Adipose tissue (tissue), 3 donors: Measurements from ENCODE around the gene UGT1A5. TPM values are rescaled to one million over a fixed set of nuclear protein-coding genes. Genes with fewer than 3 reads are reported as not detected.

ENCODE experiments used
- H3K27ac ChIP-seq: one replicate; pipeline ENCODE4 v1.5.1; 2013; ENCODE audit warnings: low read depth, low read length
- WGBS, 3 donors: extraction: QIAGEN DNeasy Blood & Tissue Kit; methylation state at CpG; one replicate each; pipeline ENCODE4 v1.1.7; 2013; 5-methylcytosine and 5-hydroxymethylcytosine counted together
- polyA plus RNA-seq, 3 donors: library from polyadenylated mRNA; stranded (reverse); fragments of 200-250 nt; gene quantifications; one replicate each; pipeline ENCODE4 v1.2.3, GENCODE V29; 2013
- donor health status: healthy with polysubstance abuse.
- donor health status: Bipolar disorder and iron deficiency.
- donor health status: healthy.

UGT1A5 gene
- polyA plus RNA-seq, 3 donors = 0.04 TPM; not detected in 2

DNA sequence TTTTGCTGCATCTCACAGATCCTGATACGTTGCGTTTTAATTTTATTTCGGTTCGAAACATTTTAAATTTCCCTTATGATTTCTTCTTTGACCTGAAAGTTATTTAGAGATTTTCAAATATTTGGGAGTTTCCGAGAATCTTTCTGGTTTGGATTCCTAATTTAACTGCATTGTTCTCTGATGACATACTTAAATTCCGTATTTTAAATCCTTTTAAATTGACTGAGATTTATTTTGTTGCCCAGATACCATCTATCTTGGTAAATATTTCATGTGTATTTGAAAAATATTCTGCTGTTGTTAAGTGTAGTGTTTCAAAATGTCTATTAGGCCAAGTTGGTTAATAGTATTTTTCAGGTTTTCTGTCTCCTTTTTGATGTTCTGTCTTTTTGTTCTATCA lies 103.2 kb downstream of the UGT1A5 start:
- WGBS, 3 donors = 61 to 87% (median 86%) methylated on average over 6 of the region's 6 CpGs
- H3K27ac ChIP-seq = no peak overlapping the region

DNA sequence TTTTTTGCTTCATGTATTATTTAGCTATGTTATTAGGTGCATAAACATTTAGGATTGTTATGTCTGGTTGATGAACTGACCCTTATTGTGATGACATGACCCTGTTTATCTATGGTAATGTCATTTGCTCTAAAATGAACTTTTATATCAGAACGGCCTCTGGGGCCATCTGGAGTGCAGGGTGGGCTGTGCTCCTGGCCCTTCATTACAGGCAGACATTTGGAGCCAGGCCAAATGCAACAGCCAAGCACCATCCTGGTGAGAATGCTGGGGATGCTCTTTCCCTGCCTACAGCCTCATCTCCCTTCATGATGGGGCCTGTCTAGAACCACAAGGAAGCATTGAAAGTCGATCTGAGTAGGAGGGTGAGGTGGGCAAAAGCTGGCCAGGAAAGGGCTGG lies 103.6 kb downstream of the UGT1A5 start:
- whole genome bisulfite sequencing, 3 donors = 48 to 67% (median 60%) methylated on average over 2 of the region's 2 CpGs
- H3K27ac ChIP-seq = no peak overlapping the region

DNA sequence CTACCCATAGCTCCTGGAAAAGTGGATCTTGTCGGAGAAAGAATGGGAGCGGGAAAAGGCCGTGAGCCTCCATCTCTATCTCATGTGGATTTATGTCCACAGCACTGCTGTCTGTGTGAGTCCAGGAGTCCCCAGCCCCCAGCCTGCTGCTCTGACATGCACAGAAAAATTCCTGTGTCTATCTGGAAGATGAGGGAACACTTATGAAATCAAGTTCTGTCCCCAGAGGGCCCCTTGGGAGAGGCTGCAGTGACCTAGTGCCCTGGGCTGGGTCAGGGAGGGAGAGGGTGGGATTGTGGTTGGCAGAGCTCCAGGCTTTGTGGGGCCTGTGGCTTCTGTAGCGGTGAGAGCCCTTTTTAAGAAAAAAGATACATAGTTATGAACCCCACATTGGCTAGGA lies 104.1 kb downstream of the UGT1A5 start:
- 75 to 83% (median 77%) methylated on average over 4 of the region's 4 CpGs for WGBS, 3 donors
- no peak overlapping the region for H3K27ac ChIP-seq

DNA sequence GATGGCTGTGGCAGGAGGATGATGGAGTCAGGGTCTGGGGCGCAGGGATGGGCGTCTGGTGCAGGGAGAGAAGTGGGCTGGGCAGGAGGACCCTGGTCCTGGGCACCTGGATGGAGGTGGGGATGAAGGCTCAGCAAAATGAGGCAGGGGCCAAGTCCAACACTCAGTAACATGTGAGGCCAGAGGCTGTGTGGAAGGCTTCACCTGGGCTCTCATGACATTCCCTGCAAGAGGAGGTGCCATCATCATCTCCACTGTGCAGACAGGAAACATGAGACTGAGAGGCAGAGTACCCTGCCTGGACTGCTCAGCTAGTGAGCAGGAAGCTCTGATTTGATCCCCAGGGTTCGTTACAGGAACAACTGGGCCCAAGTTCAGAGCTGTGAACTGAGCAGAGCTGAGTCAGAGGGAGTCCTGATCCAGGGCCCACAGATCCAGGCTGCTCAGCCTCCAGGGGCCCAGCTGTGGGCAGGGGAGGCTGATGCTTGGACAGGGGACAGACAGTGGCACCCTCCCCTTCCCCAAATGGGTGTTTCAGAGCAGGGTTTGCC lies 104.7 kb downstream of the UGT1A5 start:
- 71 to 81% (median 75%) methylated on average over 3 of the region's 3 CpGs for WGBS, 3 donors

DNA sequence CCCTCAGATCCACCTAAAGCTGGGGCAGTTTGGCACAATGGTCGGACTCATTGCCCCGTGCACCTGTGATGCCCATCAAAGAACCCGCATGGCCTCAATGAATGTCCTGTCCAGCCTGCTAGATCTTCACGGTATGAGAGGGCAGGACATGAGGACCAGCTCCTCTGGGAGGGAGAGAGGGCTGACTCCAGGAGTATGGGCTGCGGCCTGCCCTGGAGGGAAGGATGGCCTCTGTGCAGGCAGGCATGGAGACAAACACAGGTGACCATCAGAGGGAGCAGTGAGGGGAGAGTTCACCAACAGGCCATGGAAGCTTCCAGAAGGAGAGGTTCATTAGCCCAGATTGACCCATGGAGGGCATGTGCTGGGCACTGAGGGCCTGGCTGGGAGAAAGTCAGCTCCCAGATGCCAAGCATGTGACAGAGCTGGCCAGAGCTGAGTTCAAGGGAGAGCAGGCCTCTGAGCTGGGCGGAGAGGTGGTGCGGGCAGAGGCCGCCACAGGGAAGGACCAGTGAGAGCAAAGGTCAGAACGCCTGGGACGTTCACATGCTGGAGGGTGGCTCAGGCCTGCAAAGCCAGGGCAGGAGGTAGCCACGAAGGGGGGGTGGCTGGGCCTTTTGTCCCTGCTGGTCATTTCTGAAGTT lies 105.4 kb downstream of the UGT1A5 start:
- no peak overlapping the region for H3K27ac ChIP-seq
- WGBS, 3 donors = 76 to 92% (median 82%) methylated on average over 11 of the region's 11 CpGs

More for the DNA sequence above, 104.7 kb downstream of the UGT1A5 start:
- no peak overlapping the region for H3K27ac ChIP-seq

DNA sequence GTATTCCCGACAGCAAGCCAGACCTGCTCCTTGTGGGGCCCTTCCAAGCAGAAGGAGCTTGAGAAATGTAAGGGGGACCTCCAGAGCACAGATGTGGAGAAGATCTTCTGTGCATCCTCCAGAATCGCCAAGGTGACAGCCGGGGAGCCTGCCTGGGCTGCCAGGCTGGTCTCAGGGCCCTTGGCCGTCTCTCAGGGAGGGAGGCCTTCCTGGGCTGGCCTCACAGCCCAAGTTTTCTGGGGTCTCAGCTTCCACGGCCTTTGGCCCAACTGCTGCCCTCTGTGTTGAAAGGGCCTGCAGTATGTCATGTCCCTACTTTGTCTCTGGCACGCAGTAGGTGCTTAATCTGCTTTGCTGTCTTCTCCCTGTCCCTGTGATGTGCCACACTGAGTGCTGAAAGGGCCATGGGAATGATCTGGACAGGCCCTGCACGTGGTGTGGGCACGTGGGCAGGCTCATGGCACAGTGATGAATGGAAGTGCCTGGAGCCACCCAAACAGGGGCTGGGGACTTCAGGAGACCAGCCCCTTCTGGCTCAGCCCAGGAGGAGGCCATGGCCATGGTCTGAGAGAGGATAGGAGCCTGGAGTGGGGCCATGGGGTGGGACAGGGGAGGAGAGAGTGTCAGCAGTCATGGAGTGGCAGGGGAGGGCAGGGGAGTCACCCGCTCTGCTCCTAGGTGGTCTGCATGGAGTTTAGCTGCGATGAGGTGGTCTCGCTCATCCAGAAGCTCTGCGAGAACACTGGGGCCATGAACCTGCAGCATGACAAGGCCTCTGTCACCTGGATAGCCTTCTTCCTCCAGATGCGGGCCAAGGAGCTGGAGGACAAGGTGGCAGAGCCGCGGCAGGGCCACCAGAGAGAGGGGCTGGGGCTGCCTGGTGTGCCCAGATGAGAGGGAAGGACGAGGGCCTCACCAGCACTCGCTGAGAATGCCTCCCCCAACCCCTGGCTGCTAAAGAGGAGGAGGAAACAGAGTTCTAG lies 106.2 kb downstream of the UGT1A5 start:
- H3K27ac ChIP-seq = no peak overlapping the region
- 74 to 82% (median 78%) methylated on average over 17 of the region's 17 CpGs for WGBS, 3 donors

DNA sequence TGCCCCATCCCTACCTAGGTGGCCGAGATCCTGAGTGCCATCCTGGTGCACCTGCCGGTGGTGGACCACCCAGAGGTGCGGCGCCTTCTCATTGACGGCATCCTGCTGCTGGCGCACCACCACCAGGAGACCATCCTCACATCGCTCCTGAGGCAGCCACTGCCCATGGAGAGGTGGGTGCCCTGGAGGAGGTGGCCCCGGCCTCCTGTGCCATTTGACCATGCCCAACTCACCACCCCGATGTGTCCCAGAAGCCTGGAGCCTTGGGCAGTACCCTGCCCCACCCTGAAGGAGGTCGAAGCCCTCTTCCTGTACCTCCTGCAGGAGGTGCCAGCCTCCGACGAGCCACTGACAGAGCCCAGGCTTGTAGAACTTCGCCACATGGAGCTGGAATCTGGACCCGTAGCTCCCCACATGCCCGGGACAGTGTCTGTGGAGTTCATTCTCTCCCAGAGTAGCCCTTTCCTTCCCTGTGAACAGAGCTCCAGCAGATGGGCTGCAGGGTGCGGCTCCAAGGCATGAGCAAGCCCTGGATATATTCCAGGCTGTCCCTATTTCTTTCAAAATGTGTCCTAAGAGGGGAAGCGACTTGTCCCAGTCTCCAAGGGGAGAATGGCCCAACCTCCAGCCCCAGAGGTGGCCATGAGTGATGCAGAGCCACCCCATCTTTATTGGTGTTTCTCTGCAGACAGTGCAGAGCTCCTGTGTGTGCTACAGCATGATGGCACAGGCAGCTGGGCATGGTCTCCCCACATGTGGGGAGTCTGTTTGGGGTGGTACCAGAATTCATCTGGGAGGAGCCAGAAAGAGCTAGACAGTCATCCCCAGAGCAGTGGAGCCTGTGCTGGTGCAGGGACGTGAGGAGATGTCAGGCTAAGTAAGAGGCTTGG lies 107.4 kb downstream of the UGT1A5 start:
- WGBS, 3 donors = 83 to 87% (median 84%) methylated on average over 18 of the region's 18 CpGs
- no peak overlapping the region for H3K27ac ChIP-seq

DNA sequence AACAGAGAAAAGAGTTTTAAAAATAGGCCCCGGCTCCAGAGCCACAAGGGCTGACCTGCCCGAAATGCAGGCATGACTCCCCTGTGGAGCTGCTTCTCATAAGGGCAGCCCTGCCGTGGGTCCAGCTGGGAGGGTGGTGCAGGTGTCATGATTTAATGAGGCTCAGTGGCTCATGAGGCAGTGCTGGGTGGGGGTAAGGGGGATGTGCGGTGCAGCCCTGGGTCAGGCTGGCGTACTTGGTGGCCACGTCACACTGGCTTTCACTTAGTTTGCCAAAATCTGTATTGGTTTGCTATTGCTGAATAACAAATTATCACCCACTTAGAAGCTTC lies 108.0 kb downstream of the UGT1A5 start:
- H3K27ac ChIP-seq = no peak overlapping the region
- WGBS, 3 donors = 81 to 85% (median 85%) methylated on average over 6 of the region's 6 CpGs

DNA sequence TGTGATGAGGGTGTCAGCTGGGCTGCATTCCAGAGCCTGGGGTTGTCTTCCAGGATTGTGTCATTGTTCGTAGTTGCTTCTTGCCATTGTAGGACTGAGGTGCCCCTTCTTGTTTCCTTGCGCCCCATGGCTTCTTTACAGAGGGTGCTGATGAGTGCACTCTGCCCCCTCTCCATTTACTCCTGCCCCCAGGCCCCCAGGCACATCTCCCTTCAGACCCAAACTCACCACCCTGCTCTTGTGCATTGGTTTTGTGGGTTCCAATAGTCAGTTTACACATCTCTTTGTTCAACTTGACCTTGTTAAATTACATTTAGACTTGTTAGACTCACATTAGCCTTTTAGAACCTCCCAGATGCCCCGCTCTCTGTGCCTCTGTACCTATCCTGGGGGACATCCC lies 108.5 kb downstream of the UGT1A5 start:
- no peak overlapping the region for H3K27ac ChIP-seq
- WGBS, 3 donors = 82 to 93% (median 91%) methylated on average over 3 of the region's 3 CpGs

DNA sequence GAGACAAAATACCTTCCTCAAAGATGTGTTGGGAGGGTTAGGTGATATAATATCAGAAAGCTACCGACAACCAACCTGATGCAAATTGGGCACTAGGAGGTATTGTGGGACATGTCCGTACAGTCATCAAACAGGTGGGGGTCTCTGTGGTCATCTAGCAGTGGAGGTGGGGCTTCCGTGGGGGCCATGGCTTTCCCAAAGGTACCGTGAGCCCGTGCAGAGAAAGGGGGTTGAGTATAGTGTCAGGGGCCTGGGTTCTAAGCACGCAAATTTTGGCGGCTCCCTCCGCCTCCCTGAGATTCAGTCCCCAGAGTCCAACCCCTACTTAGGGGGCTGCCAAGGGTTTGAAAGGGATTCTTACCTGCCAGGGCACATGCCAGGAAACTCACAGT lies 109.0 kb downstream of the UGT1A5 start:
- WGBS, 3 donors = 83 to 95% (median 90%) methylated on average over 8 of the region's 8 CpGs
- no peak overlapping the region for H3K27ac ChIP-seq

DNA sequence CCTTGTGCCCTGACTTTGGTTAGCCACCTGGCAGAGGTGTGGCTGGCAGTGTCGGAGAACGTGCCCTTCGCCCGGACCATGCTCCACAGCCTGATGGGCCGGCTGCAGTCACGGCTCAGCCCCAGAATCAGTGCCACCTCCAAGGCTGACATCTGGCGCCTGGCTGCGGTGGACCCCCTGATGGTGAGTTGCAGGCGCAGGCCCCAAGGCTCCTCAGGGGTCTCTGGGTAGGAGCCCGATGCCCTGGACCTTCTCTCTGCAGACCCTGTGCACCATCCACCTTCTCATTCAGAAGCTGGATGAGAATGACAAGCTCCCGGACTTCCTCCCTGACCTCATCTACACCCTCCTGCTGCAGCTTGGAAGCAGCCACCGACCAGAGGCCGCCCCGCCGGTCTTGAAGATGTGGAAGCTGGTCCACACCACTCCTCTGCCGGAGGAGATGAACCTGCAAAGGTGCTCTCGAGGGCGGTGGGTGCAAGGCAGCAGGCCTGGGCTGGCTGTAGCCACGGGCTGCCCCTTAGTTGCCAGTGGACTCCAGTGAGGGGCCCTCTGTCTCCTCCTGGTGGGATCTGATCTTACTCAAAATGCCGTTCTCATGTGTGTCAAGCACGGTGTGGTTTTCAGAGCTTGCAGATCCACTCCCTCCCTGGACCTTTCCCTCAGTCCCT lies 109.5 kb downstream of the UGT1A5 start:
- WGBS, 3 donors = 79 to 94% (median 89%) methylated on average over 21 of the region's 21 CpGs
- no peak overlapping the region for H3K27ac ChIP-seq

Other genes starting within 250 kb of the UGT1A5 start
- gene USP40, start 146.1 kb upstream of the UGT1A5 start, polyA plus RNA-seq = 10 to 100 TPM; 11.5 to 26.4 (median 16.2) TPM
- not detected for gene UGT1A8, start 95.3 kb upstream of the UGT1A5 start, polyA plus RNA-seq
- gene UGT1A10, start 76.5 kb upstream of the UGT1A5 start, polyA plus RNA-seq = under 1 TPM in 1 of 3 donors, not detected in 2; 0.59 TPM
- not detected for gene UGT1A9, start 41.0 kb upstream of the UGT1A5 start, polyA plus RNA-seq
- gene UGT1A7, start 31.0 kb upstream of the UGT1A5 start, polyA plus RNA-seq = not detected
- gene UGT1A6, start 20.0 kb upstream of the UGT1A5 start, polyA plus RNA-seq = under 1 TPM in 2 of 3 donors, not detected in 1; 0.39 to 0.79 TPM
- not detected for gene UGT1A4, start 5.8 kb downstream of the UGT1A5 start, polyA plus RNA-seq
- gene UGT1A3, start 16.1 kb downstream of the UGT1A5 start, polyA plus RNA-seq = not detected
- under 1 TPM in 2 of 3 donors, not detected in 1; 0.03 to 0.06 TPM for gene UGT1A1, start 47.4 kb downstream of the UGT1A5 start, polyA plus RNA-seq
- gene MROH2A, start 65.4 kb downstream of the UGT1A5 start, polyA plus RNA-seq = 1 to 10 TPM in 1 of 3 donors, under 1 TPM in 2; 0.09 to 2.2 (median 0.14) TPM
- gene HJURP, start 141.6 kb downstream of the UGT1A5 start, polyA plus RNA-seq = under 1 TPM in 2 of 3 donors, not detected in 1; 0.07 to 0.16 TPM
- gene TRPM8, start 204.5 kb downstream of the UGT1A5 start, polyA plus RNA-seq = under 1 TPM in 1 of 3 donors, not detected in 2; 0.12 TPM